Measurements from ENCODE around the gene WRAP53.

The WRAP53 gene

DNA sequence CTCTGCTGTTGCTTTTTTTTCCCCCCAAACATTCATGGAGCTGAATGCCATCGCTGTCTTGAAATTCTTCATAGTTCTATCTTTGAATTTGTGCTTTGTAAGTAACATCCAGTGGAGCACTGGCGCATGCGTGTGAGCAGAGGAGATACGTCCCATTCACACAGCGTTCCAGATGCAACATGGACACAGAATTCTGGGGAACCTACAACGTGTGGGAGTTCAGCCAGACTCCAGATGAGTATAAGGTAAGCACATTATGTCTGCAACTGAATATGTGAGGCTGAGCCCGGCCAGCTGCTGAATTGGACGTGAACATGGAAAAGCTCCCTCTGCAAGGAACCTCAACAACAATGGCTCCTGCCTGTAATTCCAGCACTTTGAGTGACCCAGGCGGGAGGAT lies 41.8 kb upstream of the WRAP53 start:
- no peak for TF ChIP-seq EZH2phosphoT487 (conservative IDR thresholded peaks at IDR 0.05; ENCODE audit: low read length)
- TF ChIP-seq, protein P1, sequence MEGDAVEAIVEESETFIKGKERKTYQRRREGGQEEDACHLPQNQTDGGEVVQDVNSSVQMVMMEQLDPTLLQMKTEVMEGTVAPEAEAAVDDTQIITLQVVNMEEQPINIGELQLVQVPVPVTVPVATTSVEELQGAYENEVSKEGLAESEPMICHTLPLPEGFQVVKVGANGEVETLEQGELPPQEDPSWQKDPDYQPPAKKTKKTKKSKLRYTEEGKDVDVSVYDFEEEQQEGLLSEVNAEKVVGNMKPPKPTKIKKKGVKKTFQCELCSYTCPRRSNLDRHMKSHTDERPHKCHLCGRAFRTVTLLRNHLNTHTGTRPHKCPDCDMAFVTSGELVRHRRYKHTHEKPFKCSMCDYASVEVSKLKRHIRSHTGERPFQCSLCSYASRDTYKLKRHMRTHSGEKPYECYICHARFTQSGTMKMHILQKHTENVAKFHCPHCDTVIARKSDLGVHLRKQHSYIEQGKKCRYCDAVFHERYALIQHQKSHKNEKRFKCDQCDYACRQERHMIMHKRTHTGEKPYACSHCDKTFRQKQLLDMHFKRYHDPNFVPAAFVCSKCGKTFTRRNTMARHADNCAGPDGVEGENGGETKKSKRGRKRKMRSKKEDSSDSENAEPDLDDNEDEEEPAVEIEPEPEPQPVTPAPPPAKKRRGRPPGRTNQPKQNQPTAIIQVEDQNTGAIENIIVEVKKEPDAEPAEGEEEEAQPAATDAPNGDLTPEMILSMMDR (IDR thresholded peaks at IDR 0.05; ENCODE audit: insufficient read depth, low read length, poor library complexity, severe bottlenecking): no peak
- Histone ChIP-seq H3K9ac (ENCODE audit: low read length) (no peak overlapping the region), H4K20me1 (ENCODE audit: low read depth, low read length) (no peaks in the 10 kb centered on the region), H3K36me3 (ENCODE audit: low read length) (no peaks in the 10 kb centered on the region), H3K27me3 (ENCODE audit: low read length) (no peaks in the 10 kb centered on the region), H3K79me2 (ENCODE audit: insufficient read depth, low read length) (no peaks in the 10 kb centered on the region), H3K4me2 (ENCODE audit: low read depth, low read length, poor library complexity, severe bottlenecking) (no peak overlapping the region), H3K4me3 (ENCODE audit: insufficient read depth, low read length, poor library complexity, severe bottlenecking) (no peak overlapping the region), H3K9me2 (replicated peaks; ENCODE audit: insufficient read depth, low read length) (no peaks in the 10 kb centered on the region), H2AFZ (ENCODE audit: low read depth, low read length, severe bottlenecking) (no peak overlapping the region), H3K9me3 (ENCODE audit: insufficient read depth, low read length) (no peaks in the 10 kb centered on the region), H3K27ac (ENCODE audit: low read depth, low read length) (no peak overlapping the region), H3F3A (ENCODE audit: insufficient read depth) (no peaks in the 10 kb centered on the region)

GRCh38 chr17:7647018-7647417 lies 41.3 kb upstream of the WRAP53 start:
- H3K36me3 ChIP-seq (ENCODE audit: low read length): no peaks in the 10 kb centered on the region
- H3F3A ChIP-seq (ENCODE audit: insufficient read depth): no peaks in the 10 kb centered on the region
- H3K27ac ChIP-seq (ENCODE audit: low read depth, low read length): no peak overlapping the region
- H3K27me3 ChIP-seq (ENCODE audit: low read length): no peaks in the 10 kb centered on the region
- H3K9me3 ChIP-seq (ENCODE audit: insufficient read depth, low read length): no peaks in the 10 kb centered on the region
- H2AFZ ChIP-seq (ENCODE audit: low read depth, low read length, severe bottlenecking): no peak overlapping the region
- H3K79me2 ChIP-seq (ENCODE audit: insufficient read depth, low read length): no peaks in the 10 kb centered on the region
- H3K4me2 ChIP-seq (ENCODE audit: low read depth, low read length, poor library complexity, severe bottlenecking): no peak overlapping the region
- no peak overlapping the region for H3K4me3 ChIP-seq (ENCODE audit: insufficient read depth, low read length, poor library complexity, severe bottlenecking)
- no peak overlapping the region for H3K9ac ChIP-seq (ENCODE audit: low read length)
- no peaks in the 10 kb centered on the region for H4K20me1 ChIP-seq (ENCODE audit: low read depth, low read length)
- H3K9me2 ChIP-seq (replicated peaks; ENCODE audit: insufficient read depth, low read length): no peaks in the 10 kb centered on the region
- TF ChIP-seq EZH2phosphoT487 (conservative IDR thresholded peaks at IDR 0.05; ENCODE audit: low read length): no peak
- TF ChIP-seq, protein P1 (IDR thresholded peaks at IDR 0.05; ENCODE audit: insufficient read depth, low read length, poor library complexity, severe bottlenecking): no peak

DNA sequence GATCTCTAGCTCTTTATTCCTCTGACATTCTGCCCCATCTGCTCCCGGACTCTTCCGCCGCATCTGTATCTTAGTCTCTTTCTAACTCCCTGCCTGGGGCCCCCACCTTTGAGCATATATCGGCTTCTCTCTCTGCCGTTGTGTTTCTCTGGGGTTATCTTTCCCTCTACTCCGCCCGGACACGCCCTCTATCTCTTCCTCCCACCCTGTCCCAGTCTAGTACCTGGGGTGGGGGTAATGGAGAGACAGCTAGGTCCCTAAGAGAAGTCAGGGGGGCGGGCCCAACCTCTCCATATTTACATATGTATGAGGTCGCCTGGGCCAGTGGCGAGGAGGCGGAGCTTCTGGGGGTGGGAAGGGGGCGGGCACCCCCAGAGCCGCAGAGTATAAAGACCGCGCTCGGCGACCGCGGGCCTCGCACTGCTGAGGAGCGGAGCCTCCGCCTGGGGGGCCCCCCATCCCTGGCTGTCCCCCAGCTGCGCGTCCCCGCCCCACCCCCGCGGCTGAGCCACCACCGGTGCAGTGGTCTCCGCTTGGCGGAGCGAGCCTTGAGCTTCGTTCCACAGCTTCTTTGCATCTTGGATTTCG lies 37.7 kb upstream of the WRAP53 start, which contains the start of gene ATP1B2:
Gene ATP1B2 (plus strand): TSS at position 418 of the 588 bp plus-strand sequence. CDS start 593 bp downstream, outside the sequence.
- TF ChIP-seq EZH2phosphoT487 (conservative IDR thresholded peaks at IDR 0.05; ENCODE audit: low read length): no peak
- TF ChIP-seq, protein P1 (IDR thresholded peaks at IDR 0.05; ENCODE audit: insufficient read depth, low read length, poor library complexity, severe bottlenecking): no peak
- no peaks in the 10 kb centered on the region for H3K27me3 ChIP-seq (ENCODE audit: low read length)
- H3K79me2 ChIP-seq (ENCODE audit: insufficient read depth, low read length): no peaks in the 10 kb centered on the region
- no peaks in the 10 kb centered on the region for H3K36me3 ChIP-seq (ENCODE audit: low read length)
- peak within 1 kb of the TSS; percentile 14; the same call in 1 of the 2 replicates for H3K9ac ChIP-seq (ENCODE audit: low read length)
- no peak within 1 kb of the TSS for H3K27ac ChIP-seq (ENCODE audit: low read depth, low read length)
- peak within 1 kb of the TSS; percentile 22 for H3K4me3 ChIP-seq (ENCODE audit: insufficient read depth, low read length, poor library complexity, severe bottlenecking)
- no peaks in the 10 kb centered on the region for H3F3A ChIP-seq (ENCODE audit: insufficient read depth)
- H3K9me2 ChIP-seq (replicated peaks; ENCODE audit: insufficient read depth, low read length): no peaks in the 10 kb centered on the region
- peak within 1 kb of the TSS; percentile 56 for H3K4me2 ChIP-seq (ENCODE audit: low read depth, low read length, poor library complexity, severe bottlenecking)
- H4K20me1 ChIP-seq (ENCODE audit: low read depth, low read length): no peaks in the 10 kb centered on the region
- peak within 1 kb of the TSS; percentile 4 for H2AFZ ChIP-seq (ENCODE audit: low read depth, low read length, severe bottlenecking)
- no peaks in the 10 kb centered on the region for H3K9me3 ChIP-seq (ENCODE audit: insufficient read depth, low read length)
